Left hindlimb (tissue), 1 donor: Measurements from ENCODE around the gene EXOC4.

ENCODE experiments used
- DNase-seq: peaks from one replicate; pipeline ENCODE4 v3.0.0-alpha.2; 2018

EXOC4 gene

GRCh38 chr7:133545618-133546017, 292.7 kb downstream of the EXOC4 start:
- no peak for DNase-seq

GRCh38 chr7:133547981-133548380, 295.1 kb downstream of the EXOC4 start:
- DNase-seq, result no peak

GRCh38 chr7:133549633-133550032, 296.8 kb downstream of the EXOC4 start:
- no peak for DNase-seq

GRCh38 chr7:133550145-133550544, 297.3 kb downstream of the EXOC4 start:
- no peak for DNase-seq

- no peak for DNase-seq
Observed at GRCh38 chr7:133550811-133551210, 297.9 kb downstream of the EXOC4 start.

GRCh38 chr7:133551466-133551865, 298.6 kb downstream of the EXOC4 start:
- no peak for DNase-seq

GRCh38 chr7:133552079-133552478, 299.2 kb downstream of the EXOC4 start:
- DNase-seq, result no peak

- DNase-seq, result no peak
Observed at GRCh38 chr7:133554330-133554729, 301.5 kb downstream of the EXOC4 start.

- DNase-seq, result no peak
Observed at GRCh38 chr7:133556048-133556447, 303.2 kb downstream of the EXOC4 start.

GRCh38 chr7:133556553-133556952, 303.7 kb downstream of the EXOC4 start:
- no peak for DNase-seq

GRCh38 chr7:133560900-133561299, 308.0 kb downstream of the EXOC4 start:
- no peak for DNase-seq

- no peak for DNase-seq
Observed at GRCh38 chr7:133561396-133561795, 308.5 kb downstream of the EXOC4 start.

GRCh38 chr7:133562621-133563020, 309.7 kb downstream of the EXOC4 start:
- no peak for DNase-seq

GRCh38 chr7:133563251-133563650, 310.4 kb downstream of the EXOC4 start:
- DNase-seq, result no peak

GRCh38 chr7:133564484-133564883, 311.6 kb downstream of the EXOC4 start:
- no peak for DNase-seq

- no peak for DNase-seq
Observed at GRCh38 chr7:133568544-133568943, 315.7 kb downstream of the EXOC4 start.

- DNase-seq, result no peak
Observed at GRCh38 chr7:133570321-133570720, 317.4 kb downstream of the EXOC4 start.

- no peak for DNase-seq
Observed at GRCh38 chr7:133571076-133571475, 318.2 kb downstream of the EXOC4 start.

GRCh38 chr7:133572087-133572486, 319.2 kb downstream of the EXOC4 start:
- no peak for DNase-seq

GRCh38 chr7:133572843-133573242, 320.0 kb downstream of the EXOC4 start:
- DNase-seq, result no peak

GRCh38 chr7:133573554-133574265, 320.8 kb downstream of the EXOC4 start:
- no peak for DNase-seq

- no peak for DNase-seq
Observed at GRCh38 chr7:133575726-133576440, 323.0 kb downstream of the EXOC4 start.

- DNase-seq, result no peak
Observed at GRCh38 chr7:133576612-133577168, 323.8 kb downstream of the EXOC4 start.
